PC-9 (cell line): ENCODE measurements around the gene CTR9. TPM values are rescaled to one million over a fixed set of nuclear protein-coding genes. Genes with fewer than 3 reads are reported as not detected.

ENCODE experiments used
- BruUV-seq: library from RNA; stranded (reverse); fragments of 400-500 nt; replicated peaks from 2 replicates; lab custom pipeline; 2021; lab: Mats Ljungman, UMichigan
- CTCF ChIA-PET: fragments of 300-600 bp; sonication (Branson Sonifier 250); formaldehyde crosslinking; loops from one replicate; lab custom pipeline; 2022; ENCODE audit warnings: antibody characterized with exemption; lab: Charles Lee
- POLR2A ChIA-PET: fragments of 300-600 bp; sonication (Branson Sonifier 250); formaldehyde crosslinking; loops from one replicate; lab custom pipeline; 2022; ENCODE audit warnings: antibody characterized with exemption; ENCODE audit not compliant: unreplicated experiment; lab: Charles Lee
- DNase-seq, 2 experiments: peaks; one replicate each; pipeline versions ENCODE4 v3.0.0 to v3.0.0-alpha.2; 2015 to 2022; ENCODE audit warnings: mixed read lengths in 1 of 2
- H2AFZ ChIP-seq: fragments of 200-600 bp; sonication (generic); 2 replicates; pipeline ENCODE4 v1.8.1; 2017; ENCODE audit warnings: antibody characterized with exemption
- H3F3A ChIP-seq: fragments of 200-600 bp; sonication (generic); 2 replicates; pipeline ENCODE4 v1.8.1; 2017; ENCODE audit warnings: antibody characterized with exemption, mild to moderate bottlenecking, low read depth; ENCODE audit not compliant: insufficient read depth
- H3K27ac ChIP-seq: fragments of 200-600 bp; sonication (generic); 2 replicates; pipeline ENCODE4 v1.6.1; 2016; ENCODE audit warnings: mixed run types
- H3K27me3 ChIP-seq: fragments of 200-600 bp; sonication (generic); 2 replicates; pipeline ENCODE4 v1.6.1; 2016; ENCODE audit warnings: low read depth, mixed run types; ENCODE audit not compliant: insufficient read depth
- H3K36me3 ChIP-seq: fragments of 200-600 bp; sonication (generic); 2 replicates; pipeline ENCODE4 v1.6.1; 2016; ENCODE audit warnings: low read depth, mixed run types
- H3K4me1 ChIP-seq: fragments of 200-600 bp; sonication (generic); replicated peaks from 2 replicates; pipeline ENCODE4 v1.6.1; 2016; ENCODE audit warnings: mixed run types; ENCODE audit not compliant: insufficient read depth
- H3K4me2 ChIP-seq: fragments of 200-600 bp; sonication (generic); 2 replicates; pipeline ENCODE4 v1.6.1; 2017; ENCODE audit warnings: mixed run types
- H3K4me3 ChIP-seq: fragments of 200-600 bp; sonication (generic); 2 replicates; pipeline ENCODE4 v1.6.1; 2016; ENCODE audit warnings: mixed run types
- H3K79me2 ChIP-seq: fragments of 200-600 bp; sonication (generic); 2 replicates; pipeline ENCODE4 v1.6.1; 2017; ENCODE audit warnings: low read depth, mixed run types
- H3K9me2 ChIP-seq: fragments of 200-600 bp; sonication (generic); 2 replicates; pipeline ENCODE4 v1.8.1; 2017; ENCODE audit warnings: mild to moderate bottlenecking; ENCODE audit not compliant: insufficient read depth
- H3K9me3 ChIP-seq: fragments of 200-600 bp; sonication (generic); 2 replicates; pipeline ENCODE4 v1.8.1; 2016; ENCODE audit warnings: low read depth; ENCODE audit not compliant: insufficient read depth
- H4K20me1 ChIP-seq: fragments of 200-600 bp; sonication (generic); 2 replicates; pipeline ENCODE4 v1.8.1; 2017; ENCODE audit not compliant: insufficient read depth
- EZH2 ChIP-seq: fragments of 200-600 bp; sonication (generic); IDR thresholded peaks from 2 replicates; pipeline ENCODE4 v1.8.0; 2017; ENCODE audit warnings: antibody characterized with exemption, low read depth
- intact Hi-C: fragments of 100-400 bp; cut with micrococcal nuclease; formaldehyde crosslinking; loops from one replicate; pipeline ENCODE4 v1.10.0; 2022; ENCODE audit not compliant: unreplicated experiment
- total RNA-seq: library from RNA; stranded (reverse); gene quantifications from 2 replicates; pipeline ENCODE4 v1.2.3, GENCODE V29; 2021
- TF ChIP-seq, protein P1 (sequence below): fragments of 200-600 bp; sonication (generic); conservative IDR thresholded peaks from 2 replicates; pipeline ENCODE4 v1.6.1; 2017; ENCODE audit warnings: mixed run types, antibody characterized with exemption, mild to moderate bottlenecking, moderate library complexity

CTR9 gene
- total RNA-seq, 1 experiment from 2014 or later: 19.7 TPM

DNA sequence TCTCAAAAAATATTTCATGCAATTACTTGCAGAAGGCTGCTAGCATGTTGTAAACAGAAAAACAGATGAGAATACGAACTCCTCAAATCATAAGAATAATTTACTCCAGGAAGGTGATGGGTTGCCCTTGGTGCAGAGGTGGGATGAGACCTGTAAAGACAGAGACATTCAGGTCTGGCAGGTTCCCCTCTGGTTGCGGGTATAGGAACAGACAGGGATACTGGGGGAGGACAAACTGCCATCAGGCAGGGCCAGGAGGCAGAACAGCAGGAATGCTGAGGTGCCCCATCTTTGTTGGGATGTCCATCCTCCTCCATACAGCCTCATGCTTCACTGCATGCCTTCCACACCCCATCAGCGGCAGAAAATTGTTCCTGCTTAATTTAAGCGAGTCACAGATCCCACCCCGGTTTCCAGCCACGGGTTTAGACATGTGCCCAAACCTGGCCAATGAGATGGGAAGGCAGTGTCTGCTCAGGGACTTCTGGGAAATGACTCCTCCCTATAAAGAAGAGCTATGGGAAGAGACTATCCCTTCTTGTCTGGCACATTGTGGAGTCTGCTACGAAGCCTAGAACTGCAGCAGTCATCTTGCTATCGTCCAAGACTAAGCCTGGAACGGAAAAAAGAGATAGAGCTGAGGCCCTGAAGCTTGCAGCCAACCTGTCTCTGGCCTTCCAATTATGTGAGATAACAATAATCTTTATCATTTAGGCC lies 34.3 kb upstream of the CTR9 start:
- Histone ChIP-seq H3K27ac (no peak overlapping the region), H3K9me2 (no peaks in the 10 kb centered on the region), H3F3A (no peaks in the 10 kb centered on the region), H3K4me3 (no peak overlapping the region), H3K9me3 (no peaks in the 10 kb centered on the region), H3K36me3 (no peaks in the 10 kb centered on the region), H4K20me1 (no peaks in the 10 kb centered on the region), H3K4me1 (0 out of 2 replicates have a peak, but pooled peaks cover 10% of the 10 kb centered on the region), H3K27me3 (no peaks in the 10 kb centered on the region), H3K79me2 (no peaks in the 10 kb centered on the region), H2AFZ (no peak overlapping the region), H3K4me2 (no peak overlapping the region)
- no peak for DNase-seq
- TF ChIP-seq EZH2: no peak
- TF ChIP-seq, protein P1, sequence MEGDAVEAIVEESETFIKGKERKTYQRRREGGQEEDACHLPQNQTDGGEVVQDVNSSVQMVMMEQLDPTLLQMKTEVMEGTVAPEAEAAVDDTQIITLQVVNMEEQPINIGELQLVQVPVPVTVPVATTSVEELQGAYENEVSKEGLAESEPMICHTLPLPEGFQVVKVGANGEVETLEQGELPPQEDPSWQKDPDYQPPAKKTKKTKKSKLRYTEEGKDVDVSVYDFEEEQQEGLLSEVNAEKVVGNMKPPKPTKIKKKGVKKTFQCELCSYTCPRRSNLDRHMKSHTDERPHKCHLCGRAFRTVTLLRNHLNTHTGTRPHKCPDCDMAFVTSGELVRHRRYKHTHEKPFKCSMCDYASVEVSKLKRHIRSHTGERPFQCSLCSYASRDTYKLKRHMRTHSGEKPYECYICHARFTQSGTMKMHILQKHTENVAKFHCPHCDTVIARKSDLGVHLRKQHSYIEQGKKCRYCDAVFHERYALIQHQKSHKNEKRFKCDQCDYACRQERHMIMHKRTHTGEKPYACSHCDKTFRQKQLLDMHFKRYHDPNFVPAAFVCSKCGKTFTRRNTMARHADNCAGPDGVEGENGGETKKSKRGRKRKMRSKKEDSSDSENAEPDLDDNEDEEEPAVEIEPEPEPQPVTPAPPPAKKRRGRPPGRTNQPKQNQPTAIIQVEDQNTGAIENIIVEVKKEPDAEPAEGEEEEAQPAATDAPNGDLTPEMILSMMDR: no peak
- intact Hi-C loops: no loop called here
- BruUV-seq: no TSS peak
- CTCF ChIA-PET: interaction anchor here (0.7 kb wide), 1 partner anchor 9 kb away, joined by 7 read pairs; no protein-coding TSS in a partner anchor
- POLR2A ChIA-PET: no interaction called here

DNA sequence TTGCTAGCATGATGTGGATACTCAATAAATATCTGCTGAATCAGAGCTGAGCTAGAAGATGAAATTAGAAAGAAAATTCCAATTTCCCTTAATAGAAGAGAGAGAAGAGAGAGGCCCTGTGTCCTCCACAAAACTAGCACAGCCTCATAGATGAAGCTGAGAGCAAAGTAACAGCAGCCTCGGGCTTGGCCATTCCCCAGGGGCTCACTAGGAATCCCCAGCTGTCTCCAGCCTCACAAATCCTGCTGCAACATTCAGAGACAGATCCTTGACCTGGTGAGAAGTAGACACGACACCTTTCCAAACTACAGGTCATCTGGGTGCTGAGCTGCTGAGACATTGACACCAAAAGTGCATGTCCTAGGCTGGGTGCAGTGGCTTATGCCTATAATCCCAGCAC lies 31.4 kb upstream of the CTR9 start:
- no peak overlapping the region for H2AFZ ChIP-seq
- intact Hi-C loops: no loop called here
- no peaks in the 10 kb centered on the region for H3K36me3 ChIP-seq
- H3K9me3 ChIP-seq: no peaks in the 10 kb centered on the region
- TF ChIP-seq, protein P1: no peak
- TF ChIP-seq EZH2: no peak
- H4K20me1 ChIP-seq: no peaks in the 10 kb centered on the region
- no peak overlapping the region for H3K4me2 ChIP-seq
- no peaks in the 10 kb centered on the region for H3K79me2 ChIP-seq
- H3K4me3 ChIP-seq: no peak overlapping the region
- no peak overlapping the region for H3K27ac ChIP-seq
- ChIA-PET CTCF (no interaction called here), POLR2A (interaction anchor here (0.7 kb wide), 1 partner anchor 23 kb away, joined by 5 read pairs; no protein-coding TSS in a partner anchor)
- no peaks in the 10 kb centered on the region for H3K27me3 ChIP-seq
- H3K4me1 ChIP-seq: 0 out of 2 replicates have a peak, but pooled peaks cover 10% of the 10 kb centered on the region
- no peaks in the 10 kb centered on the region for H3K9me2 ChIP-seq
- H3F3A ChIP-seq: no peaks in the 10 kb centered on the region
- DNase-seq: no peak
- no TSS peak for BruUV-seq

DNA sequence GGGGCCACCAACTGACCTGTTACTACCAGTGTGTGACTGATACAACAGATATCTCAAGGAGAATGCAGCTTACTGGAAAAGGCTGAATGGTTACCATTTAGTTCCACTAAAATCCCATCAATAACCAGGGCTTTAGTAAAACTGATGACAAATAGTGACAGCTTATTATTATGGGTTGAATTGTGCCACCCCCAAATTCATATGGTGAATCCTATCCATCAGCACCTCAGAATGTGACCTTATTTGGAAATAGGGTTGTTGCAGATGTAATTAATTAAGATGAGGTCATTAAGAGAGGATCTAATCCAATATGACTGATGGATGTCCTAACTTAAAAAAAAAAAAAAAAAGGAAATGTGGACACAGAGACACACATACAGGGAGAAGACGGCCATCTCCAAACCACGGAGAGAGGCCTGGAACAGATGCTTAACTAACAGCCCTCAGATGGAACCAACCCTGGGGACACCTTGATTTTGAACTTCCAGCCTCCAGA lies 30.1 kb upstream of the CTR9 start:
- no peak for TF ChIP-seq EZH2
- TF ChIP-seq, protein P1: no peak
- BruUV-seq: no TSS peak
- Histone ChIP-seq H3K36me3 (no peaks in the 10 kb centered on the region), H3K9me2 (no peaks in the 10 kb centered on the region), H3K4me1 (0 out of 2 replicates have a peak, but pooled peaks cover 5% of the 10 kb centered on the region), H3K4me2 (no peak overlapping the region), H3K9me3 (no peaks in the 10 kb centered on the region), H2AFZ (no peak overlapping the region), H3F3A (no peaks in the 10 kb centered on the region), H4K20me1 (no peaks in the 10 kb centered on the region), H3K27me3 (no peaks in the 10 kb centered on the region), H3K79me2 (no peaks in the 10 kb centered on the region), H3K4me3 (no peak overlapping the region), H3K27ac (no peak overlapping the region)
- intact Hi-C loops: no loop called here
- CTCF ChIA-PET: no interaction called here
- POLR2A ChIA-PET: no interaction called here
- no peak for DNase-seq
